HepG2 (cell line): ENCODE measurements around the gene GABRB3. TPM values are rescaled to one million over a fixed set of nuclear protein-coding genes. Genes with fewer than 3 reads are reported as not detected.

Experiments
- ATAC-seq: fragments of 200-7000 bp; cut with Tn5 transposase; 3 replicates; pipeline ENCODE4 v1.9.1; 2020; ENCODE audit warnings: mild to moderate bottlenecking, moderate library complexity
- BruUV-seq: library from RNA; stranded (reverse); fragments of 400-500 nt; replicated peaks from 2 replicates; lab custom pipeline; 2021; lab: Mats Ljungman, UMichigan
- CTCF ChIA-PET: fragments of 300-600 bp; formaldehyde crosslinking; extraction: SDS; loops from one replicate; lab custom pipeline; 2021; ENCODE audit warnings: low total read pairs, inconsistent platforms, low intra/inter-chr PET ratio; lab: Yijun Ruan, JAX
- POLR2A ChIA-PET: fragments of 350-600 bp; sonication (Branson Sonifier 250); formaldehyde crosslinking; loops from one replicate; lab custom pipeline; 2020; ENCODE audit warnings: antibody characterized with exemption, inconsistent platforms; lab: Yijun Ruan, JAX
- DNase-seq: peaks from one replicate; pipeline ENCODE4 v3.0.0-alpha.2; 2015; ENCODE audit warnings: low spot score
- FAIRE-seq: peaks from 3 replicates; lab custom pipeline; 2011; peaks lifted over from hg19 to GRCh38; lab: Jason Lieb, UNC
- H2AFZ ChIP-seq: one replicate; pipeline ENCODE4 v1.6.1; 2011; ENCODE audit warnings: low read length, inconsistent platforms
- H3K27ac ChIP-seq: fragments of 300-600 bp; 3 replicates; pipeline ENCODE4 v1.8.0; 2011; ENCODE audit warnings: mixed run types, mild to moderate bottlenecking, mixed read lengths, low read length, inconsistent platforms; ENCODE audit not compliant: insufficient read depth; ENCODE audit errors: extremely low read length
- H3K27me3 ChIP-seq, 2 experiments: fragments of 200-600 bp in 1 of 2; 2 replicates in 1 of 2; 3 replicates in 1 of 2; pipeline versions ENCODE4 v1.6.0 to v1.8.0; 2011; ENCODE audit warnings: low read length in 2 of 2, mild to moderate bottlenecking in 2 of 2, moderate library complexity in 2 of 2, inconsistent platforms in 1 of 2; ENCODE audit not compliant: insufficient read depth in 2 of 2, control insufficient read depth in 1 of 2
- H3K36me3 ChIP-seq, 2 experiments: fragments of 200-600 bp in 1 of 2; replicated peaks in 1 of 2; 2 replicates in 1 of 2; 3 replicates in 1 of 2; pipeline versions ENCODE4 v1.5.1 to v1.8.0; 2011; ENCODE audit warnings: low read length in 2 of 2, inconsistent platforms in 1 of 2; ENCODE audit not compliant: insufficient read depth in 2 of 2, control insufficient read depth in 1 of 2
- H3K4me1 ChIP-seq: 2 replicates; pipeline ENCODE4 v1.5.1; 2012; ENCODE audit warnings: low read length, inconsistent platforms; ENCODE audit not compliant: insufficient read depth
- H3K4me2 ChIP-seq: 2 replicates; pipeline ENCODE4 v1.6.0; 2011; ENCODE audit warnings: low read depth, low read length, inconsistent platforms
- H3K4me3 ChIP-seq, 3 experiments: fragments of 200-600 bp in 1 of 3; sonication (generic), shearing (Covaris generic) in 1 of 3; replicated peaks in 1 of 3; 2 replicates each; pipeline ENCODE4 v1.5.1; 2011 to 2016; ENCODE audit warnings: low read length in 3 of 3, inconsistent platforms in 2 of 3, low read depth in 2 of 3, mild to moderate bottlenecking in 2 of 3, control low read depth in 1 of 3, mixed read lengths in 1 of 3; ENCODE audit not compliant: insufficient read depth in 1 of 3
- H3K79me2 ChIP-seq: one replicate; pipeline ENCODE4 v1.6.1; 2011; ENCODE audit warnings: low read length, inconsistent platforms; ENCODE audit not compliant: insufficient read depth
- H3K9ac ChIP-seq: 2 replicates; pipeline ENCODE4 v1.6.0; 2011; ENCODE audit warnings: mild to moderate bottlenecking, low read depth, low read length, inconsistent platforms; ENCODE audit not compliant: insufficient read depth
- H3K9me3 ChIP-seq: 2 replicates; pipeline ENCODE4 v1.5.1; 2012; ENCODE audit warnings: mild to moderate bottlenecking, low read length
- H4K20me1 ChIP-seq: 2 replicates; pipeline ENCODE4 v1.6.0; 2011; ENCODE audit warnings: inconsistent platforms, mild to moderate bottlenecking, low read length, moderate library complexity; ENCODE audit not compliant: insufficient read depth
- AGO2 ChIP-seq: fragments of 200-400 bp; formaldehyde crosslinking; optimal IDR thresholded peaks from 2 replicates; pipeline ENCODE3; 2017; ENCODE audit warnings: mild to moderate bottlenecking, low read depth, low read length, moderate library complexity
- CC2D1A ChIP-seq: sonication (generic); formaldehyde crosslinking; IDR thresholded peaks from 2 replicates; pipeline ENCODE4 v1.8.1; 2023; ENCODE audit warnings: mild to moderate bottlenecking, missing genetic modification reagents
- E2F5 ChIP-seq: sonication (generic); formaldehyde crosslinking; conservative IDR thresholded peaks from 2 replicates; pipeline ENCODE4 v1.4.0; 2020; ENCODE audit warnings: missing genetic modification reagents
- GABPB1 ChIP-seq: IDR thresholded peaks from 2 replicates; pipeline ENCODE4 v1.6.1; 2016; ENCODE audit warnings: mild to moderate bottlenecking, missing genetic modification reagents, moderate library complexity, missing compliant biosample characterization
- HDAC6 ChIP-seq: fragments of 200-600 bp; sonication (generic); IDR thresholded peaks from 2 replicates; pipeline ENCODE4 v1.7.0; 2017; ENCODE audit warnings: mild to moderate bottlenecking, antibody characterized with exemption, low read length, low read depth
- HOXD1 ChIP-seq: sonication (generic); formaldehyde crosslinking; IDR thresholded peaks from 2 replicates; pipeline ENCODE4 v1.5.0; 2020; ENCODE audit warnings: missing genetic modification reagents
- IRF9 ChIP-seq: sonication (generic); formaldehyde crosslinking; IDR thresholded peaks from 2 replicates; pipeline ENCODE4 v1.8.0; 2022; ENCODE audit warnings: missing genetic modification reagents, mild to moderate bottlenecking, borderline replicate concordance
- MTA3 ChIP-seq: sonication (generic); formaldehyde crosslinking; IDR thresholded peaks from 2 replicates; pipeline ENCODE4 v1.4.0; 2020; ENCODE audit warnings: missing genetic modification reagents
- ONECUT2 ChIP-seq: sonication (generic); formaldehyde crosslinking; IDR thresholded peaks from 2 replicates; pipeline ENCODE4 v1.4.0; 2020; ENCODE audit warnings: missing genetic modification reagents
- SCMH1 ChIP-seq: sonication (generic); formaldehyde crosslinking; IDR thresholded peaks from 2 replicates; pipeline ENCODE4 v1.9.0; 2021; ENCODE audit warnings: missing genetic modification reagents, mild to moderate bottlenecking, borderline replicate concordance
- TARDBP ChIP-seq: sonication (generic); formaldehyde crosslinking; IDR thresholded peaks from 2 replicates; pipeline ENCODE4 v1.8.0; 2022; ENCODE audit warnings: mild to moderate bottlenecking, missing genetic modification reagents
- ZBTB26 ChIP-seq: IDR thresholded peaks from 2 replicates; pipeline ENCODE4 v1.6.1; 2016; ENCODE audit warnings: missing compliant biosample characterization, missing genetic modification reagents, borderline replicate concordance
- ZBTB38 ChIP-seq: sonication (generic); formaldehyde crosslinking; IDR thresholded peaks from 2 replicates; pipeline ENCODE4 v1.5.1; 2020; ENCODE audit warnings: mild to moderate bottlenecking, missing genetic modification reagents
- ZFP62 ChIP-seq: sonication (generic); formaldehyde crosslinking; IDR thresholded peaks from 2 replicates; pipeline ENCODE4 v1.4.0; 2020; ENCODE audit warnings: missing genetic modification reagents
- ZNF446 ChIP-seq: sonication (generic); formaldehyde crosslinking; IDR thresholded peaks from 2 replicates; pipeline ENCODE4 v1.5.0; 2020; ENCODE audit warnings: mild to moderate bottlenecking, missing genetic modification reagents
- ZNF652 ChIP-seq: IDR thresholded peaks from 2 replicates; pipeline ENCODE4 v1.6.1; 2016; ENCODE audit warnings: low read depth, borderline replicate concordance
- ZNF761 ChIP-seq: sonication (generic); formaldehyde crosslinking; conservative IDR thresholded peaks from 2 replicates; pipeline ENCODE4 v1.4.0; 2020; ENCODE audit warnings: mild to moderate bottlenecking, missing genetic modification reagents
- WGBS: methylation state at CpG from one replicate; pipeline ENCODE4 v1.1.6; 2017; ENCODE audit warnings: low lambda C conversion rate; 5-methylcytosine and 5-hydroxymethylcytosine counted together
- in situ Hi-C: cut with HindIII; loops from 2 replicates; pipeline ENCODE4 v1.10.0; 2017; ENCODE audit warnings: low pct_unique_long_range_greater_than_20kb; ENCODE audit not compliant: extremely low pct_ligation_motif_present
- intact Hi-C: fragments of 100-400 bp; cut with micrococcal nuclease; formaldehyde crosslinking; loops from one replicate; pipeline ENCODE4 v1.10.0; 2022; ENCODE audit not compliant: unreplicated experiment
- polyA plus RNA-seq, 8 experiments: library from polyadenylated mRNA; depleted of rRNA in 3 of 8; stranded (reverse) in 7 of 8; unstranded in 1 of 8; fragments of >200 nt; fragmentation: Illumina TruSeq in 4 of 8; extraction: Trizol in 4 of 8; gene quantifications; 2 replicates each; pipeline versions ENCODE4 v1.2.1 to v1.2.3, GENCODE V29; 2011 to 2016; ENCODE audit warnings: low read depth in 4 of 8, missing spikeins in 1 of 8, mixed read lengths in 1 of 8; ENCODE audit not compliant: insufficient read depth in 1 of 8
- total RNA-seq, 5 experiments: library from RNA; depleted of rRNA; stranded (reverse); fragments of >200 nt; fragmentation: Illumina TruSeq; extraction: Trizol; gene quantifications; 2 replicates each; pipeline ENCODE4 v1.2.3, GENCODE V29; 2016; ENCODE audit warnings: low read depth in 1 of 5

GABRB3 gene
- total and polyA plus RNA-seq, 2 of the 13 experiments (the other 11 are each of a cell fraction or from before 2014, with no cell fraction given), result not detected

- Histone ChIP-seq H3K36me3 (no peaks in the 10 kb centered on the region), H4K20me1 (no peaks in the 10 kb centered on the region), H3K4me2 (no peak overlapping the region), H3K4me3 (no peak overlapping the region), H3K27me3 (no peaks in the 10 kb centered on the region), H3K9ac (no peak overlapping the region), H3K9me3 (peaks cover 95% of the 10 kb centered on the region), H2AFZ (no peak overlapping the region), H3K4me1 (no peaks in the 10 kb centered on the region), H3K27ac (no peak overlapping the region), H3K79me2 (no peaks in the 10 kb centered on the region)
- in situ Hi-C loops (no loop called here), intact Hi-C loops (no loop called here)
- no peak for FAIRE-seq
- POLR2A ChIA-PET, result no interaction called here
- 19% methylated on average over 5 of the region's 5 CpGs for WGBS
- TF ChIP-seq ZBTB26 (no peak), CC2D1A (CRISPR knock-in tag) (no peak), ZBTB38 (no peak), E2F5 (CRISPR knock-in tag) (no peak), SCMH1 (CRISPR knock-in tag) (no peak), ZNF761 (CRISPR knock-in tag) (no peak), GABPB1 (CRISPR knock-in tag) (no peak), ZNF446 (no peak), TARDBP (no peak), AGO2 (no peak), HDAC6 (no peak), ONECUT2 (CRISPR knock-in tag) (no peak), ZFP62 (CRISPR knock-in tag) (no peak), MTA3 (CRISPR knock-in tag) (no peak), IRF9 (CRISPR knock-in tag) (no peak), ZNF652 (CRISPR knock-in tag) (no peak), HOXD1 (CRISPR knock-in tag) (no peak)
- CTCF ChIA-PET, result no interaction called here
- no peak for ATAC-seq
- no peak for DNase-seq
- no TSS peak for BruUV-seq
Observed at GRCh38 chr15:26572602-26573350, 200.1 kb downstream of the GABRB3 start.
